Left renal cortex interstitium (tissue), 4 donors: ENCODE results near the gene CTDSPL. TPM values are rescaled to one million over a fixed set of nuclear protein-coding genes. Genes with fewer than 3 reads are reported as not detected.

ENCODE experiments used
- DNase-seq, 4 donors: peaks; one replicate each; pipeline ENCODE4 v3.0.0-alpha.2; 2013; ENCODE audit warnings: low read depth in 4 of 4, low spot score in 2 of 4, missing footprints in 1 of 4
- polyA plus RNA-seq, 4 donors: library from polyadenylated mRNA; unstranded; fragments of 120-200 nt; gene quantifications; one replicate each; pipeline ENCODE4 v1.2.1, GENCODE V29; 2013; ENCODE audit not compliant: insufficient read length in 4 of 4

The CTDSPL gene
- polyA plus RNA-seq, 4 donors, result 100 to 107 (median 105) TPM

DNA sequence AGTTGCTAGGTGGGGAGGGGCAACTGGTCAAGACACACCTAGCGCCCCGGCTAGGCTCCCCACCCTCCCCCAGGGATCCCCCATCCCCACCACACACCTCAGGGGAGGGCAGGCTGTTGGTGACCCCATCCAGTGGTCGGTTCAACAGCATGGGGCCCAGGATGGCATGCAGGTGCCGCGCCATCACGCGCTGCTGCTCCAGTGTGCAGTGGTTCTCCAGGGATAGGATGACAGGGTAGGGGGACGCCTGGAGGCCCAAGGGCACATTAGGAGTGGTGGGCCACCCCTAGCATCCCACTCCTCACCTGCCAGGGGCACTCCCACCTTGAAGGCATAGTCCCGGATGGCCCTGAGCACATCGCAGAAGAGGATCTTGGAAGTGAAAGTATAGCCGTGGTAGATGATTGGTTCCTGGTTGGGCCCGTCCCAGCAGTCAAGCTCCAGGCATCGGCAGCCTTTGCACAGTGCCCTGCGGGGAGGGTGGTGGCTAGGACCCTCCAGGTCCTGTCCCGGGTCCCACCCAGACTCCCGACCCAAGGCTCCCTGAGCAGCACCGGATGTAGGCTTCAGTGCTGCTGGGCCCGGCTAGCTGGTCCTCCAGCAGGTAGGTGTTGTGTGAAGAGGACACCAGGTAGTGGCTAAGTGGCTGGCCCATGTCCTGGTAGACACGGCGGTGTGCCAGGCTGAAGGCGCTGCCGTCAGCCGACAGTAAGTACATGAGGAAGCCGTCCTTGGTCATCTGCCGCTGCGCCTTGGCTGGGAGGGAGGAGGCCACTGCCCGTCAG, 148.3 kb downstream of the CTDSPL start:
- DNase-seq, result no peak

DNA sequence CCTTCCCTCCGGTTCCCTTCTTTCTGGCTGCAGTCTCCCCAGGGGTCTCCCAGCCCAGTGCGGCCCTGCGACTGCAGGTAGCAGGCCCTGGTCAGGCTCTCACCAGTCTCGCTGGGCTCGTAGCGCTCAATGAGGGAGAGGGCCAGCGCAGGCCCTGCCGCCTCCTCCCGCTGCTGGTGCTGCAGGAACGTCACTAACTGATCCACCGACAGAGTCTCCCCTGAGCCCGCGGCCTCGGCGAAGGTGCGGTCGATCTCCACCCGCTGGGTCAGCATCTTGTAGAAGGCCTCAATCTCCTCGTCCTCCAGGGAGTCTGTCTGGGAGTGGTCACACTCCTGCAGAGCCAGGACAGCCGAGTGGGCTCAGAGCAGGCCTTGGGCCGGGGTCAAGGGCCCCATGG, 149.4 kb downstream of the CTDSPL start:
- DNase-seq, result no peak

DNA sequence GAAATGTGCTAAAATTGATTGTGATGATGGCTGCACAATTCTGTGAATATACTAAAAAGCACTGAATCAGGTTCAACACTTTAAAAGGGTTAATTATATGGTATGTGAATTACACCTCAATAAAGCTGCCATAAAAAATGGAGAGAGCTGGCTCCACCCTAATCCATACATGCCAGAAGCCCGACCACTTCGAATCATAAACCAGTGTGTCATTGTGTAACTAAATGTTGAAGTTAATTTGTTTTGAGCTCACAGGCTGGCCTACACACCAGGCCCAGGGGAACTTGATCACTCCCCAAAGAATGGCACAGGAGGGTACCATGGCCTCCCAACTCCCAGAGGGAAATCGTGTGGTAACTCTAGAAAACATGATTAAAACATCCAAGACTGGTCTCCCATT, 153.8 kb downstream of the CTDSPL start:
- no peak for DNase-seq

DNA sequence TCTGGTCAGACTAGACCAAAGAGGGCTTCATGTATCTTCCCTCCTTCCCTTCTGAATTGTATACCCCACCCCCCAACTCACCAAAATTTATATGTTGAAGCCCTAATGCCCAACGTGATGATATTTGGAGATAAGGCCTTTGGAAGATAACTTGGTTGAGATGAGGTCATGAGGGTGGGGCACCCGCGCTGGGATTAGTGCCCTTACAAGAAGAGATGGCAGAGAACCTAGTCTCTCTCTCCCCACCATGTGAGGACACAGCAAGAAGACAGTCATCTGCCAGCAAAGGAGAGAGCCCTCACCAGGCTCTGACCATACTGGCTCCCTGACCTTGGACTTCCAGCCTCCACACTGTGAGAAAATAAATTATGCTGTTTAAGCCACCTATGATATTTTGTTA, 154.3 kb downstream of the CTDSPL start:
- DNase-seq, result no peak

DNA sequence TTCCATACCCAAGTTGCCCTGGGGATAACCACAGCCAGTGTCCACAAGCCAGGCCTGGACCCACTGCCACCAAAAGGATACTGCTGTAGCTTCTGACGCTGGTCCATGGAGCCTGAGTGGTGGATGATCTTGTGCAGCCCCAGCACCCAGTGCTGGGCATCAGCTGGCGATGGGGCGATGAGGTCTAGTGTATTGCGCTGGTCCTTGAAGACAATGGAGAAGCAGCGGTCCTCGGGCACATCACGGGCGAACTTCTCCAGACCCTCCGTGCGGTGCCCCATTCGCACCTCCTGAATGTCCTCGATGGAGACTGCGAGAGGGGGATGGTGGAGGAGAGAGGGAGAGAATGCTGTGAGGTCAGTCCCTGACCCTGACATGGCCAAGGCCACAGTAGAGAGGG, 154.7 kb downstream of the CTDSPL start:
- no peak for DNase-seq

DNA sequence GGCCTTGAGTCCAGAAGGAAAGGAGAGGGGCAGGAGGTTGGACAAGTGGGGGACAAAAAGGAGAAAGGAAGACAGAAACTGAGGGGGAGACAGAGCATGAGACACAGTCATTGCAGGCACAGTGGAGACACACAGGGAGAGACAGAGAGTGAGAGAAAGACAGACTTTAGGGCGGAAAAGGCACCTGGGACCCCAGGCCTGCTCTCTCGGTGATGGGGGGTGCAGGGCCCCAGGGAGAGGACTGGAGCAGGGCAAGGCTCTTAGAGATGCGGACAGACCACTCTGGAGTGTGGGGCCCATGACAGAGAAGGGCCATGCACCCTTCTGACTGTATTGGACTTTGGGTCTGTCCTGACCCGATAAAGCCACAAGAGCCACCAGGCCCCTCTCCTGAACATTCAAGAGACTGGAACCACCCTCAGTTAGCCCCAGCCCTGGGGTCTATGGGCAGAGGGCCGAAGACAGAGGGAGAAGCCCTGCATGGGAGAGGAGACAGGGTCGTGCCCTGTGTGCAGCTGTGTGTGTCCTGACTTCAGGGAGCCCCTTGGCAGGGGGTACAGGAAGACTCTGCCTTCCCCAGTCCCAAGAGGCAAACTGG, 155.3 kb downstream of the CTDSPL start:
- DNase-seq, result no peak

DNA sequence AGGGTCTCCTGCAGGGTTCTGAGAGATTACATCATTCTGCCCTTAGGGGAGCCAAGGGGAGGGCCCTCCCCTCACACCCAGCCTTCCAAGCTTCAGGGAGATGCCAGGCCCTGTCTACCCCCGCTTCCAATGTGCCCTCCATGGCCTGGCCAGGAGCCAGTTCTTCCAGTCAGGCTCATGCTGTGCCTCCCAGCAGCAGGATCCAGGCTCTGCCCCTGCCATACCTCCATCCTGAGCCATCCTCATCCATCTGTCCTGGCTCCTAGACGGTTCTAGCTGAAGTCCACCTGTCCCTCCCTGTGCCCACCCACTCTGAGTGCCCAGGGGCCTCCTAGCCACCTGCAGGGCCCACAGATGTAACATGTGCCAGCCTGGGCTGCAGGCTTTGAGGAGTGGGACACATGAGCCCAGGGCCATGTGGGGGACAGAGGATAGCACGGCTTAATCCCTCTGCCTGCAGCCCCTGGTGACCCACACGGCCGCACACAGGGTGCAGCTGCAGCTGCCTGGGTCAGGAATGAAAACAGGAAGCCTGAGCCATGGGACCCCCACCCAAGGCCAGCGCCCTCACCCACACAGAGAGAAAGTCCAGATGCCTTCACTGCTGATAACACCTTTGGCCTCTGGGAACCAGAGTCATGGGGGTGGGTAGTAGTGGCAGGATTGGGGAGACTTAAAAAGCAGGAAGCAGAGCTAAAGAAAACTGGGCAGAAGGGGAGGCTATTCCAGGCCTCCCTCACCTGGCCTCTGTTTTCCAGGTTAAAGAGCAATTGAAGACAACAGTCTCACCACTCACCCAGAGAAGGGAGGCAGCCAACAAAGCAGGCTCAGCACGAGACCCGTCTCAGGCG, 156.0 kb downstream of the CTDSPL start:
- DNase-seq, result no peak

DNA sequence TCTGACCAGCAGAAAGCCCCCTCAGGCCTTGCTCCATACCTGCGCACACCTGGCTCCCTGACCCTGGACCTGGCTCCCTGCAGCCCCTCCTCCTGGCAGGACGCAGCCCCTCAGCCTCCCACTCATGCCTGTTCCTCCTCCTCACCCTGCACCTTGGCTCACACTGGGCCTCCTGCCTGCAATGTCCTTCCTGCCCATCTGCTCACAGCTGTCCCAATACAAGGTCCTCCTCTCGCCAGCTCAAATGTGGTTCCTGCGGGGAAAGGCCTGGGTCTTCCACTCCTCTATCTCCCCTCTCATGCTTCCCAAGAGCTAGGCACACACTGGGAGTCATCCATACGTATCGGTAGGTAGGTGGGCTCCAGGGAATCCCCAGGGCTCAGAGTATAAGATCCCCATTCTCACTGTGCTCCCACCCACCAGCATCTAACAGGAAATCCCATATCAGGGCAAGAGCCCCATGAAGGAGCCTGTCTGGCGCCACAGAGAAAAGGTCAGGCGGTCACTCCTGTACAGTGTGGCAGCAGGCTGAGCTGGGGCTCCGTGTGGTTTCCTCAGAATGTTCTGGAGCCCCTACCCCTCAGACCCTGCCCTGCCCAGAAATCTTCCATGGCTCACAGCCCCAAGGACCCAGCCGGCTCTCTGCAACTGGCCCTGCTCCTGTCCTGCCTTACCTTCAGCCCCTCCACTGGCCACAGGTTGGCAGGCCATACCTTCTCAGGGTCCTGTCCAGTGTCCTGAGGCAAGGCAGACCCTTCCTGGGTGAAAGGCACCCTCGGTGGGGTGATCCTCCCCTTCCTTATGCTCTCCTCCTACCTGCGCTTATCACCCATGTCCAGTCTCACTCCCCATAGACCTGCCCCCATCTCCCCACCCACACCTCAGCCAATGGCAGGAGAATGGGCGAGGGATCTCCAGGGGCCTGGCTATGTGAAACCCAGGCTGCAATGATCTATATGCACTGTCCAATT, 156.9 kb downstream of the CTDSPL start:
- no peak for DNase-seq

DNA sequence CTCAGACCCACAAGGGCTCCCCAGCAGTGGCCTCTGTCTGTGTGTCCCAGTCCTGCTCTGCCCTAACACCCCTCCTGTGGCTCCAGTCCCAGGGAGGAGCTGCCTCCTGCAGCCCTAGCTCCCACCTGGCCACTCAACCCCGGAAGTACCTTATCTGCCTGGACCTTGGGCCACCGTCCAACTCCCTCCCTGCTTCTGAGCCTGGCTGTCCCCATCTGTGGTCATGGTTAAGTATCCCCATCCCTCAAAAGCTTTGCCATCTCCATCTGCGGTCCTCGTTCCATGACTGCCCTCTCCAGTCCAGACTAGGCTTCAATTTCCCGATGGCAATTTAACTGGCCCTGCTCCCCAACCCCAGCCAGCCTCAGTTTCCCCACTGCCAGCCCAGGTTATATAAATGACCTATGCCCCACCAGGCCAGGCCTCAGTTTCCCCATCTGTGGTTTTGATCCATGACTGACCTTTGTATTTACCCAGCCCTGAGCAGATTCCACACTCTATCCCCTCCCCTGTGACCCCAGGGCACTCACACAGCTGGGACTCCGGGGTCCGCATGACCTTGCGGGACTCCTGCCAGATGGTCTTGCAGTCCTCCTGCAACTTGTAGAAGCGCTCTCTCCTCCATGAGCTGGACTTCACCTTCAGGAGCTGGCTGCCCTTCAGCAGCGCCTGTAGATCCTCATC, 158.1 kb downstream of the CTDSPL start:
- DNase-seq, result no peak

DNA sequence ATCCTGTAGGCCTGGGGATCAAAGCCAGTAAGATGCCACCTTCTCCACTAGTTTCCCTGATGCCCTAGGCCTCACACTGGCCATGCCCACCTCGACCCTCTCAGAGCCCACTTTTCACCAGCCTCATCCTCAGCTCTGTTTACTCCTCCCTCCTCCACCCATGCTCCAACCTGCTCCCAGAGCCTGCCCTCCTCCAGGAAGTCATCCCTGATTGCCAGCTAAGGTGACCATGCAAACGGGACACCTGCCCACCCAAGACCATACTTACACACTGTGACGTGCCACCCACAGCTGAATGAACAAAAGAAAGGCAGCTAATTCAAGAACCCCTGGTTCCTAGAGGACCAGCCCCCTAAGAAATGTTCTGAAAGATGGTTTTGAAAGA, 158.7 kb downstream of the CTDSPL start:
- DNase-seq, result no peak

DNA sequence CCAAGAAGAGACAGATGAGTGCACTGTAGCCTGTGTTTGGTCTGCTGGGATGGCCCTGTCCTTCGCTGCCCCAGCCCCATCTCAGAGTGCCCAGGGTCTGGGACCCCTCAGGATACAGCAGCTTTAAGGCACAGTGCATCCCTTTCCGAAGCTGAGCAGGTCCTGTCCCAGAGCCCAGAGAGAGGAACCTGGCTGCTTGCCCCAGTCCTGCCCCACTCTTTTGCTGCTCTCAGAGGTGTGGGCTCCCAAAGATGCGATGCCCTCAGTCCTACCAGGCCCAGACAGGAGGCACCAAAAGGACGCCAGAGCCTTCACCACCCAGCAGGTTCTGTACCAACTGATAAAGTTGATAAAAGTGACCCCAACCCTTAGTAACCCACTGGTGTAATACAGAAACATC, 159.5 kb downstream of the CTDSPL start:
- DNase-seq, result no peak

DNA sequence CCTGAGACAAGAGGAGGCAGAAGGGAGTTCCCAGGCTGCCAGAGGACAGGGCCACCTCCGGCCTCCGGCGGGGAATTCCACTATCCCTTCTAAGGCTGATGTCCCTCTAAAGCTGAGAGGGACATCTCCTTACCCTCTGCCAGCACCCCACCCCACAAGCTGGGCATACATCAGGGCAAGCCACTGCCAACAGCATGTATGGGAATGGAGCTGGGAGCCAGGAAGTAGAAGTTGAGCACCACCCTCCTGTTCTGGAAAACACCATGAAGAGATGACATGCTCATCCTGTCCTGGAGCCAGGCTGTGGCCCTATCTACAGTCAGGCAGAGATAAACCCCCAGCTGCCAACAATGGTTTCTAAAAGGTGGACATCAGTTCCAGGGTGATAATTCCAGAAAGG, 160.6 kb downstream of the CTDSPL start:
- no peak for DNase-seq

DNA sequence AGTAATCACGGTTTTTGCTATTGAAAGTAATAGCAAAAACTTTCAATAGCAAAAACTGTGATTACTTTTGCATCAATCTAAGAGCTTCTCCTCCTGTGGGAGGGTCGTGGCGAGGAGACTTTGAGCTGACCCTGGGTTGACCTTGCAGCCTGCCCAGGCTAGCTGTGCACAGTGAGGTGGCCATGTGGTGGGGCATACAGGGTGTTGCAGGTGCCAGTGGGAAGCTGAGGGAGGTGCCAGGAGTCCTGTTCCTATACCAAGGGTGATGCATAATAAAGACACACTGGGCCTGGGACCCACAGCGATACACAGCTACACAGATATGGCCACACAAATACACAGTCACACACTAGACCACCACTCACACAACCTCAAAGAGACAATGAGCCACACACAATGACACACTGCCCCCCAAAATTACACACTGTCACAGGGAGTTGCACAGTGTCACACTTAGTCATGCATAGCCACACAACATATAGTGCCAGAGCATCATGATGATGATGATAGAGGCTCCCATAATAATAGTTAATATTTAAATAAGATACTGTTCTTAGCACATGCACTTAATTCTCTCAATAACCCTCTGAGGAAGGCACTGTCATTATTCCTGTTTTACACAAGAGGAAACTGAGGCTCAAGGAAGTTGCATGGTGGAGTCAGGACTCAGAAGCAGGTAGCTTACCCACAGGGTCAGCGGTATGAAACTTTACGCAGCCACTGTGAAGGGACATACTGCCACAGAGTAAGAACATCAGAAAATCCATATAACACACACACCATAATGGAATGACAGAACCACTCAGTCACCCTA, 161.4 kb downstream of the CTDSPL start:
- DNase-seq, result no peak

DNA sequence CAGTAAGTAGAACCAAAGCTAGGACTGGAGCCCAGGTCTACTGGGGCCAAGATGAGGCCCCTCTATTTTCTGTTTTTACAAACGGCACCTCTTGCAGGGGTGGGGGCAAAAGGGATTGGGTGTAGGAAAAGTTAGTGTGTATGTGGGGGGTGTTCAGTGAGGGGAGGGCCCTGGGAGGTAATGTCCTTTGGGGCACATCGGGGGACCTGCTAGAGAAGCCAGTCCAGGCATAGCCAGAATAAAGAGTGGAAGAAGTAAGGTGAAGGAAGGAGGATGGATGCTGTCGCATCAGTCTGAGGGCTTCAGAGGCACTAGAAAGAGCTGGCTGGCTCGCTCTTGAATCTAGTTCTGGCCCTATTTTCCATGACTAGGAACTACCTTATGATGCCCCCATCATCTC, 165.2 kb downstream of the CTDSPL start:
- no peak for DNase-seq

DNA sequence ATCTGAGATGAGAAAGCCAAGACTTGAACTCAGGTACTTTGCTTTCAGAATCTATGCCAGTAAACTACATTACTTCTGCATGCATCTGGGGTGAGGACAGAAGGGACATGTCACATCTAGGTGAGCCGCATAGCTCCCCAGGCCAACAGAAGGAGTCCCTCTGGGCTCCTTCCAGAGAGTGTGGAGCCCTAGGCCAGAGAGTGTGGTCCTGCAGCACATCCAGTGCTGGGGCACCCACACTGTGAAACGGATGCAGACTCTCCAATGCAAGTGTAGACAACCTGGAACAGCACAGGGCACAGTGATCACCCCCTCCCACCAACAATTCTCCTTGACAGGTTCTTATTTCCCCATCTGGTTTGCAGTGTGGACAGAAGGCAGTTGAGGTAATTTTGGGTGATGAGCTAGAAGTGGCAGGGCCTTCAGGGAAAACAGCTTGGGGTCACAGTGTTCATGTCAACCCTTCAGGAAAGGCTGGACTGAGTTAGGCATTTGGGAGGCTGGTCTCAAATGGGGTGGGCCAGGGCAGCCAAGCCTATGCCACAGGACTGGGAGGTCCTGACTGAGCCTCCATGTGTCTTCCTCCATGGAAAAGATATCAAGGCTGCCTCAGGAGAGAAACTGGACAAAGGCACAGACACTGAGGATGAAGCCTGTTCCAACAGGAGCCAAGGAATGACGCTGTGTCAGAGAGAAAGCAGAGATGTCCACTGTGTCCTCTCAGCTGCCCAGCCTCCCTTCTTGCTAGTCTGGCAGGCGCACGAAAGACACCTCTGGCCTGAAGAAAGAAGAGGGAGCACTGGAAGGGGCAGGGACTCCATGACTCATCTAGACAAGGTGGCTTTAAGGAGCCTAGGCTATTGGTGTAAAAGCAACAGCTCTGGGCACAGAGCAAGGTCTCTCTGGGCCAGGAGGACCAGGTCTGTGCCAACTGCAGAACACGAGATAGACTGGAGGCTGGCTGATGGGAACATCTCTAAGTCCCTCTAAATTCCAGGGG, 166.1 kb downstream of the CTDSPL start:
- DNase-seq, result no peak

DNA sequence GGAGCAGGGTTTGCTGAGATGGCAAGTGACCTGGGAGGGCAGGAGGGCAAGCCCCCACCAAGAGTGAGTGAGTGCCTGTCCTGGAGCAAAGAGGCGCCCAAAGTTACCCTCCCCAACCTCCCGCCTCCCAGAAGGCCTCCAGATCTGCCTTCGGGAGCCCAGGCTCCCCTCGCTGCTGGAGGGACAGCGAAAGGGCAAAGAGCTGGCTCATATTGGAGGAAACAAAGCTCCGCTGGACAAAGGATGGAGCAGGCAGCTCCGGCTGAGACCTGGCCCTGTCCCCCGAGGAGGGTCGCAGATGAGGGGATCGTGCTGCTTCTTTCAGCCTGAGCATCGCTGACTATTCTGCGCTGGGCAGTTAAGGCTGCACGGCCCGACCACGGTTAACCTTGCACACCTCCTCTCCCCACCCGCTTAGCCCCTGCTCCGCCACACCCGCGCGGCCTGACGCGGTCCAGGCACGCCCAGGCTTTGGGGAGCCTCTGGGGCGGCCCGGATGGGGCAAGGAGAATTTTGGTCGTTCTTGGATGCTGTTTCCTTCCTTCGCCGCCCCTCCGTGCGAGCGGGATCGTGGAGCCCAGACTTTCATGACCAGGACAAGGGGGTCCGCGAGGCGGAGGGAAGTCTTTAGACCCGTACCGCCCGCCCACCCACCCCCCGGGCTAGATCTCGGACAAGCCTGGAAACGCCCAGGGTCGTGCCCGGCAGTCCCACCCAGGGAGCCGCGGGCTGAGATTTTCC, 167.1 kb downstream of the CTDSPL start:
- DNase-seq, result no peak
